A549 (cell line): Measurements from ENCODE around the gene DTNA. TPM values are rescaled to one million over a fixed set of nuclear protein-coding genes. Genes with fewer than 3 reads are reported as not detected.
"Not testable (repeated sequence)": the region's sequence is repeated elsewhere in the genome, so short reads cannot be mapped to it uniquely, and the experiment has no call there.

Source experiments
- ATAC-seq, 2 experiments: fragments of 200-7000 bp in 1 of 2; fragments of >200 bp in 1 of 2; cut with Nextera tagmentation in 1 of 2; cut with Tn5 transposase in 1 of 2; 3 replicates each; pipeline versions ENCODE4 v1.8.0 to v1.9.1; 2018 to 2020; ENCODE audit warnings: mild to moderate bottlenecking in 1 of 2, moderate library complexity in 1 of 2
- CTCF ChIA-PET: fragments of 300-600 bp; sonication (Branson Sonifier 250); formaldehyde crosslinking; extraction: SDS; loops from one replicate; lab custom pipeline; 2021; ENCODE audit warnings: antibody characterized with exemption, inconsistent platforms; lab: Yijun Ruan, JAX
- POLR2A ChIA-PET: fragments of 350-600 bp; formaldehyde crosslinking; extraction: SDS; loops from one replicate; lab custom pipeline; 2021; ENCODE audit warnings: antibody characterized with exemption, inconsistent platforms; lab: Yijun Ruan, JAX
- DNase-seq, 2 experiments: peaks; one replicate each; pipeline versions ENCODE4 v3.0.0 to v3.0.0-alpha.2; 2011 to 2016; ENCODE audit warnings: low read depth in 1 of 2, low spot score in 1 of 2
- FAIRE-seq: peaks from 2 replicates; lab custom pipeline; 2011; peaks lifted over from hg19 to GRCh38; lab: Jason Lieb, UNC
- H3K27ac ChIP-seq, 2 experiments: fragments of >200 bp; sonication (Bioruptor Twin); formaldehyde crosslinking; 3 replicates each; pipeline ENCODE4 v1.5.1; 2016 to 2017
- H3K4me1 ChIP-seq: fragments of >200 bp; sonication (Bioruptor Twin); formaldehyde crosslinking; 3 replicates; pipeline ENCODE4 v1.6.1; 2016
- H3K4me2 ChIP-seq: fragments of >200 bp; sonication (Bioruptor Twin); formaldehyde crosslinking; 3 replicates; pipeline ENCODE4 v1.6.1; 2016
- H3K4me3 ChIP-seq: fragments of >200 bp; sonication (Bioruptor Twin); formaldehyde crosslinking; 3 replicates; pipeline ENCODE4 v1.5.1; 2016
- H3K9me3 ChIP-seq: fragments of >200 bp; sonication (Bioruptor Twin); formaldehyde crosslinking; 3 replicates; pipeline ENCODE4 v1.6.1; 2016
- BCL3 ChIP-seq: fragments of >200 bp; sonication (Bioruptor Twin); formaldehyde crosslinking; IDR thresholded peaks from 3 replicates; pipeline ENCODE4 v1.6.1; 2016
- CBX2 ChIP-seq: fragments of 200-600 bp; sonication (generic); IDR thresholded peaks from 2 replicates; pipeline ENCODE4 v1.6.1; 2016; ENCODE audit warnings: low read depth, mild to moderate bottlenecking, borderline replicate concordance
- EHMT2 ChIP-seq: fragments of 200-600 bp; sonication (generic); IDR thresholded peaks from 2 replicates; pipeline ENCODE4 v1.6.1; 2016; ENCODE audit warnings: antibody characterized with exemption, low read depth, mild to moderate bottlenecking, moderate library complexity
- FOSB ChIP-seq: fragments of 250-450 bp; sonication (Bioruptor Pico); IDR thresholded peaks from 2 replicates; pipeline ENCODE4 v1.5.0; 2020; ENCODE audit warnings: mild to moderate bottlenecking, moderate library complexity
- KDM1A ChIP-seq: fragments of 200-600 bp; sonication (generic); IDR thresholded peaks from 2 replicates; pipeline ENCODE4 v1.6.1; 2016; ENCODE audit warnings: low read depth, mild to moderate bottlenecking
- KDM5A ChIP-seq: fragments of 200-600 bp; sonication (generic); IDR thresholded peaks from 2 replicates; pipeline ENCODE4 v1.6.1; 2016; ENCODE audit warnings: antibody characterized with exemption, mild to moderate bottlenecking
- MAFK ChIP-seq: fragments of 450-650 bp; IDR thresholded peaks from 2 replicates; pipeline ENCODE4 v1.6.1; 2014; ENCODE audit not compliant: partially characterized antibody
- MAZ ChIP-seq: fragments of 150-350 bp; IDR thresholded peaks from 2 replicates; pipeline ENCODE4 v1.6.1; 2014; ENCODE audit warnings: antibody characterized with exemption, low read depth, low read length, borderline replicate concordance
- PHF8 ChIP-seq: fragments of 200-600 bp; sonication (generic); IDR thresholded peaks from 2 replicates; pipeline ENCODE4 v1.6.1; 2016; ENCODE audit warnings: low read depth, mild to moderate bottlenecking, antibody characterized with exemption, moderate library complexity, borderline replicate concordance
- REST ChIP-seq: fragments of 200-600 bp; sonication (generic); IDR thresholded peaks from 2 replicates; pipeline ENCODE4 v1.6.1; 2016; ENCODE audit warnings: antibody characterized with exemption, mild to moderate bottlenecking, moderate library complexity
- TP53 ChIP-seq: fragments of 250-450 bp; sonication (Bioruptor Pico); IDR thresholded peaks from 2 replicates; pipeline ENCODE4 v1.5.0; 2021; ENCODE audit warnings: mild to moderate bottlenecking, moderate library complexity
- USF2 ChIP-seq: fragments of 450-650 bp; IDR thresholded peaks from 2 replicates; pipeline ENCODE4 v1.6.1; 2014; ENCODE audit warnings: antibody characterized with exemption
- ZC3H11A ChIP-seq: fragments of 450-650 bp; IDR thresholded peaks from 2 replicates; pipeline ENCODE4 v1.6.1; 2014; ENCODE audit warnings: antibody characterized with exemption, mild to moderate bottlenecking
- ZNF302 ChIP-seq: fragments of 250-450 bp; sonication (Bioruptor Pico); IDR thresholded peaks from 2 replicates; pipeline ENCODE4 v1.9.0; 2021; ENCODE audit warnings: inconsistent platforms, mild to moderate bottlenecking, moderate library complexity
- ZSCAN20 ChIP-seq: fragments of 250-450 bp; sonication (Bioruptor Pico); IDR thresholded peaks from 2 replicates; pipeline ENCODE4 v1.8.0; 2022; ENCODE audit warnings: mild to moderate bottlenecking, moderate library complexity
- WGBS: methylation state at CpG from one replicate; pipeline ENCODE4 v1.1.6; 2017; ENCODE audit errors: missing lambda C conversion rate; 5-methylcytosine and 5-hydroxymethylcytosine counted together
- polyA plus RNA-seq, 4 experiments: library from polyadenylated mRNA; depleted of rRNA in 3 of 4; stranded (reverse); fragments of >200 nt; fragmentation: RNase III in 1 of 4; extraction: RNeasy Plus Mini Kit Qiagen cat#74134 plus additional on column Dnase treatment in 1 of 4; gene quantifications; 2 replicates in 3 of 4; 3 replicates in 1 of 4; pipeline ENCODE4 v1.2.3, GENCODE V29; 2011 to 2017
- TF ChIP-seq, protein P1 (sequence below): IDR thresholded peaks from 2 replicates; pipeline ENCODE4 v1.6.1; 2012
- TF ChIP-seq, protein P2 (sequence below): fragments of >200 bp; sonication (Bioruptor Twin); formaldehyde crosslinking; IDR thresholded peaks from 3 replicates; pipeline ENCODE4 v1.5.1; 2016

Gene DTNA
- polyA plus RNA-seq, 2 of the 4 experiments (the other 2 are of a cell fraction), result 0.12 TPM; not detected in 1

GRCh38 chr18:34730774-34731173 lies 20.7 kb downstream of the DTNA start (continued):
- TF ChIP-seq REST, result no peak

GRCh38 chr18:34734056-34734455 lies 24.0 kb downstream of the DTNA start:
- Histone ChIP-seq H3K4me1 (peaks cover 4% of the 10 kb centered on the region; the same call in 1 of the 3 replicates), H3K27ac (no peak overlapping the region), H3K4me3 (no peak overlapping the region), H3K4me2 (no peak overlapping the region), H3K9me3 (no peaks in the 10 kb centered on the region)
- TF ChIP-seq PHF8 (no peak), KDM5A (no peak), CBX2 (no peak), REST (no peak), MAFK (no peak), ZC3H11A (no peak), BCL3 (no peak), ZSCAN20 (CRISPR knock-in tag) (no peak), TP53 (CRISPR knock-in tag) (no peak), ZNF302 (CRISPR knock-in tag) (no peak), FOSB (CRISPR knock-in tag) (no peak), MAZ (no peak), EHMT2 (no peak), KDM1A (no peak), USF2 (no peak)
- TF ChIP-seq, protein P1, sequence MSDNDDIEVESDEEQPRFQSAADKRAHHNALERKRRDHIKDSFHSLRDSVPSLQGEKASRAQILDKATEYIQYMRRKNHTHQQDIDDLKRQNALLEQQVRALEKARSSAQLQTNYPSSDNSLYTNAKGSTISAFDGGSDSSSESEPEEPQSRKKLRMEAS, result no peak
- TF ChIP-seq, protein P2, sequence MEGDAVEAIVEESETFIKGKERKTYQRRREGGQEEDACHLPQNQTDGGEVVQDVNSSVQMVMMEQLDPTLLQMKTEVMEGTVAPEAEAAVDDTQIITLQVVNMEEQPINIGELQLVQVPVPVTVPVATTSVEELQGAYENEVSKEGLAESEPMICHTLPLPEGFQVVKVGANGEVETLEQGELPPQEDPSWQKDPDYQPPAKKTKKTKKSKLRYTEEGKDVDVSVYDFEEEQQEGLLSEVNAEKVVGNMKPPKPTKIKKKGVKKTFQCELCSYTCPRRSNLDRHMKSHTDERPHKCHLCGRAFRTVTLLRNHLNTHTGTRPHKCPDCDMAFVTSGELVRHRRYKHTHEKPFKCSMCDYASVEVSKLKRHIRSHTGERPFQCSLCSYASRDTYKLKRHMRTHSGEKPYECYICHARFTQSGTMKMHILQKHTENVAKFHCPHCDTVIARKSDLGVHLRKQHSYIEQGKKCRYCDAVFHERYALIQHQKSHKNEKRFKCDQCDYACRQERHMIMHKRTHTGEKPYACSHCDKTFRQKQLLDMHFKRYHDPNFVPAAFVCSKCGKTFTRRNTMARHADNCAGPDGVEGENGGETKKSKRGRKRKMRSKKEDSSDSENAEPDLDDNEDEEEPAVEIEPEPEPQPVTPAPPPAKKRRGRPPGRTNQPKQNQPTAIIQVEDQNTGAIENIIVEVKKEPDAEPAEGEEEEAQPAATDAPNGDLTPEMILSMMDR, result no peak
- no peak for FAIRE-seq
- POLR2A ChIA-PET, result no interaction called here
- WGBS, result 0% methylated on average over 1 of the region's 1 CpG
- CTCF ChIA-PET, result no interaction called here
- no peak for DNase-seq
- ATAC-seq, result no peak

GRCh38 chr18:34734526-34734925 lies 24.4 kb downstream of the DTNA start:
- DNase-seq, H3K9me3 ChIP-seq, CTCF ChIA-PET, H3K4me1 ChIP-seq, H3K27ac ChIP-seq, POLR2A ChIA-PET, H3K4me3 ChIP-seq, FAIRE-seq, H3K4me2 ChIP-seq, ATAC-seq: not testable (repeated sequence)
